Limb (tissue), 2 donors: ENCODE results near the gene SNAP25.

Source experiments
- DNase-seq, 2 donors: peaks; one replicate each; pipeline ENCODE4 v3.0.0-alpha.2; 2016; ENCODE audit errors: extremely low spot score in 2 of 2

Gene SNAP25

GRCh38 chr20:10304471-10305046 lies 85.9 kb downstream of the SNAP25 start:
- no peak for DNase-seq

DNA sequence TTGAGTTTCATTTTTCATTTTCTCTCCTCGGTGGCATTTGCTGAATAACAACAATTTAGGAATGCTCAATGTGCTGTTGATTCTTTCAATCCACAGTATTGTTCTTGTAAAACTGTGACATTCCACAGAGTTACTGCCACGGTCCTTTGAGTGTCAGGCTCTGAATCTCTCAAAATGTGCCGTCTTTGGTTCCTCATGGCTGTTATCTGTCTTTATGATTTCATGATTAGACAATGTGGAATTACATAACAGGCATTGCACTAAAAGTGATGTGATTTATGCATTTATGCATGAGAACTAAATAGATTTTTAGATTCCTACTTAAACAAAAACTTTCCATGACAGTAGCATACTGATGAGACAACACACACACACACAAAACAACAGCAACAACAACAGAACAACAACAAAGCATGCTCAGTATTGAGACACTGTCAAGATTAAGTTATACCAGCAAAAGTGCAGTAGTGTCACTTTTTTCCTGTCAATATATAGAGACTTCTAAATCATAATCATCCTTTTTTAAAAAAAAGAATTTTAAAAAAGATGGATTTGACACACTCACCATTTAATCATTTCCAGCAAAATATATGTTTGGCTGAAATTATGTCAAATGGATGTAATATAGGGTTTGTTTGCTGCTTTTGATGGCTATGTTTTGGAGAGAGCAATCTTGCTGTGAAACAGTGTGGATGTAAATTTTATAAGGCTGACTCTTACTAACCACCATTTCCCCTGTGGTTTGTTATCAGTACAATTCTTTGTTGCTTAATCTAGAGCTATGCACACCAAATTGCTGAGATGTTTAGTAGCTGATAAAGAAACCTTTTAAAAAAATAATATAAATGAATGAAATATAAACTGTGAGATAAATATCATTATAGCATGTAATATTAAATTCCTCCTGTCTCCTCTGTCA lies 88.1 kb downstream of the SNAP25 start:
- no peak for DNase-seq

DNA sequence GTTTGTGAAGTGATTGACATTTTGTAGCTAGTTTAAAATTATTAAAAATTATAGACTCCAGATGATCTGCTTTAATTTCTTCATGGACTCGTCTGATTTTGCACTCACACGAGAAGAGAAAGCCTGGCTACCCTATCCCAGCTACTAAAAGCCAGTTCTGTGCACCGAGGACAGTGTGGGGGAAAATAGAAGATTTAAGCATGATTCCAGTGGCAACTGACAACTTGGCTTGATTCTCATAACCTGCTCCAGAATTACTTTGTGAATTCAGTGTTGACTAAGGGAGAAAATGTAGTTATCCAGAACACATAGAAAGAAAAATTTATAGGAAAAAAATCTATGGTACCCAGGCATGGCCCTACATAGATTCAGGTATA lies 88.7 kb downstream of the SNAP25 start:
- no peak for DNase-seq

DNA sequence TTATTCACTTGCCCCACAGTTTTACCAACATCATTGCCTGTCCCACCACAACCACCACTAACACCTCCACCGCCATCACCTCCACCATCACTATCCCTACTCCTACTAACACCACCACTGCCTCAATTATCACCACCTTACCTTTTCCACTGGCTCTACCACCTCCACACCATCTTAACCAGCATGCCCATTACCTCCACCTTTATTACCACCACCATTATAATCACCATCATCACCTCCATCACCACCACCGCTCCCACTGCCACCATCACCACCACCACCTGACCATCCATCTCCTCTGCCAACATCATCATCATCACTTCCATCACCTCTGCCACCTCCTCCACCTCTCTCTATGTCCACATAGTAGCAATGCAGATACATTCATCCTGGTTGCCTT lies 90.0 kb downstream of the SNAP25 start:
- DNase-seq: no peak

- DNase-seq: no peak
Observed at GRCh38 chr20:10309326-10309725, 90.7 kb downstream of the SNAP25 start.

GRCh38 chr20:10312111-10312510 lies 93.5 kb downstream of the SNAP25 start:
- DNase-seq: no peak

DNA sequence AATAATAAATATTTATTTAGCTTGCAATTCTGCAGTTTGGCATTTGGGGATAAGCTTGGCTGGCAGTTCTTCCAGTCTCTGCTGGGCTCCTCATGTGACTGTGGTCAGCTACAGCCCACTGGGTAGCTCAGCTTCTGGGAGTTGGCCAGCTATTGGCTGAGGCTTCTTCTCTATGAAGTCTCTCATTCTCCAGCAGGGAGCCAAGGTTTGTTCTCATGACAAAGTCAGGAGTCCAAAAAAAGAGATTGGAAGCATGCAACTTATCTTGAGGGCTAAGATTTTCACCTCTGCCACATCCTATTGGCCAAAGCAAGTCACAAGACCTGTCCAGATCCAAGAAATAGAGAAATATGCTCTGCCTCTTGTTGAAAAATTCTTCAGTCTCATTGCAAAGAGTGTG lies 94.6 kb downstream of the SNAP25 start:
- no peak for DNase-seq

DNA sequence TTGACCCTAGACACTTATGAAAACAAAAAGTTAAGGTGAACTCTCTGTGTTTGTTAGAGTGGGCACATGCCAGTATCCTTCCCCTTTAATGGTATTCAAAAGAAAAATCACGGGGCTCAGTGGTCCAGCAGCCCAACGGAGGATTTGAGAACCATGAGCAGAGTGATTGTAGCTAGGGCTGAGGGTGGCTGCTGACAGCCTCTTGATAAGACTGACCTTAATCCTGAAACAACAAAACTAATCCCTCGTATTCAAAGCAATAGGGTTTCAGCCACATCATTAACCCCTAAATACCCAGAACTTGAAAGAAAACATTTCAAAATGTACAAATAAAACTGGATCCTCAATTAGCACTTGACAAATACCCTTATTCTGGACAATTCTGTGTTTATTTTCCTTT lies 95.1 kb downstream of the SNAP25 start:
- no peak for DNase-seq

DNA sequence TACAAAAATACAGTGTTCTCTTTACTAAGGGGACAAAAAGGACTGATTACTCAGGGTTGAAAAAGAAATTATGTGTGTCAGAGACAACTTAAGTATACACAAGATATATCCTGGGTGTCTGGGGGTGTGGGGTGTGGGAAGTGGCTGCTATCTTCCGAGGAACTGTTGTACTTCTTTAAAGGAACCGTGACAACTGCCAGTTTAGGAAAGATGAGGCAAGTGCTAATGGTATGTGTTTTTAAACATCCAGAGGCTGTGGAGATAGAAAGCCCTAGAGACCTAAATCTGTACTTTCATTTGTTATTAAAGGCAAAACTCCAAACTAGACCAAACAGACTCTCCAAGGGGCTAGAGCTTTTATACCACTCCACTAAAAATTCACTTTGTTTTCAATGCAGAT lies 95.6 kb downstream of the SNAP25 start:
- DNase-seq: no peak

- no peak for DNase-seq
Observed at GRCh38 chr20:10315138-10315537, 96.5 kb downstream of the SNAP25 start.

- DNase-seq: no peak
Observed at GRCh38 chr20:10316582-10316981, 98.0 kb downstream of the SNAP25 start.

- DNase-seq: no peak
Observed at GRCh38 chr20:10318291-10319024, 99.8 kb downstream of the SNAP25 start.

DNA sequence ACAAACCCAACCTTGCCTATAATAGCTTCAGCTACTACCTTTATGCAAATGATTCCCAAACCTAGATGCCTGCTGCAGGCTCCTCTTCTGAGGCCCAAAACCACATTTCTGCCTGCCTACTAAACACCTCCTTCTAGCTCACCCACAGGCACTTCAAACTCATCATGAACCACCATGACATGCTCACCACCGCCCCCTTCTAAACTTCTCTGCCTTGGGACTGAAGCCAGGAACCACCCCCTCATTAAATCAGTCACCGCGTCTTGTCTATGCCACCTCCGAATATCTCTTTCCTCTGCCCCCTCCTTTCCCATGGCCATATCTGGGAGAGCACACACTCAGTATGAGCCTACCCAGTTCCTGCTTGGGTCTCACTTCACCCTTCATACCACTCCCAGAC lies 101.2 kb downstream of the SNAP25 start:
- no peak for DNase-seq

DNA sequence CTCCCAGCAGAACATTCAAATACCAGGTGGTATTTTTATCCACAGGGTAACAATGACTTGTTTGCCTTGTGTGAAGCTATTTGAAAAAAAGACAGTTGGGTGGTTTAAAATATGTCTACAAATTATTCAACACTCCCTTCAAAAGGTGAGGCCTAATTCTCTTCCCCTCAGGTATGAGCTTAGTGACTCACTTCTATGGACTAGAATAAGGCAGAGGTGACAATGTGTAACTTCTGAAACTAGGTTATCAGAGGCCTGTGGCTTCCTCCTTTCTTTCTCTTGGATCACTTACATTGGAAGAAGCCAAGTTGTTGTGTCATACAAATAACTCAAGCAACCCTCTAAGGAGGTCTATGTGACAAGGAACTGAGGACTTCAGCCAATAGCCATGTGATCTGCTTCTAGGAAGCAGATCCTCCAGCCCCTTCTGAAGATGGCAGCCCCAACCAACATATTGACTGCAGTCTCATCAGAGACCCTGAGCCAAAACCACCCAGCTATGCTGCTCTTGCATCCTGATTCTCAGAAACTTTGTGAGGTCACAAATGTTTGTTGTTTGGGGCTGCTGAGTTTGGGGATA lies 102.6 kb downstream of the SNAP25 start:
- no peak for DNase-seq

DNA sequence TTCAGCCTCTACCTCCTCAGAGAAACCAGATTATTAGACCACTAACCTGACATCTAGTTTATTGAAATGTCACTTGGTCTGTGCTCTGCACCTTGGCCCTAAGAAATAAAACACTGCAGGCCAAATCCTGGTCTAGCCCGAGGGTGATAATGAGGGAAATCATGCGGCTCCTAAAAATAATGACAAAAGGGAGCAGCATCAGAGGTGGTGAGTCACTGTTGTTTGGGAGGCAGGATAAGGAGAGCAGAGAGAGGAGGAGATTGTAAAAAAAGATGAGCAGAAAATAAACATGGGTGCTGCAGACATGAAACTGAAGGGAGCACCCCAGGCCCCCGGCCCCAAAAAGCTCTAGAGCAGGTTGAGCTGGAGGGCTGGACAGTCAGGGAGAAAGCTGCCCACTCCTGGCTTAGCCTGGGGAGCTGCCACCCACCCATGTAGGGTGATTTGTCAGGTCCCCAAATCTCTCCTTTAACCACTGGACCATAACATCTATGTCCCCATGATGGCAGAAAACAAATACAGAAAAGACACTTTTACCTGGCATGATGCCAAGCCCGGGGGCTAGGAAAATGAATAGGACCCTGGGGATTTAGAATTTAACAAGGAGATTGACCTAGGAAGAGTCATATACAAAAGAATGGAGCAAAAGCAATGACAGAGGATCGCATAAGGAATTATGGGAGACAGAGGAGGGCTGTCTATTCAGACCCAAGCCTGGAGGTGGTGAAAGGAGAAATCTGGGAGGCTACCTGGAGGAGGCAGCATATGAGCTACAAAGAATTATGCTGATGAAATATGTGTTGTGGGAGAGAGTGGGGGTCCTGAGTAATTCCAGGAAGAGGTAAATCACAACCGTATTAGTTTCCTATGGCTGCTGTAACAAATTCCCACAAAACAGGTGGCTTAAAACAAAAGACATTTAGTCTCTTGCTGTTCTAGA lies 103.7 kb downstream of the SNAP25 start:
- no peak for DNase-seq

- no peak for DNase-seq
Observed at GRCh38 chr20:10323729-10324128, 105.1 kb downstream of the SNAP25 start.

GRCh38 chr20:10324198-10324847 lies 105.7 kb downstream of the SNAP25 start:
- no peak for DNase-seq

- DNase-seq: no peak
Observed at GRCh38 chr20:10328897-10329255, 110.2 kb downstream of the SNAP25 start.

DNA sequence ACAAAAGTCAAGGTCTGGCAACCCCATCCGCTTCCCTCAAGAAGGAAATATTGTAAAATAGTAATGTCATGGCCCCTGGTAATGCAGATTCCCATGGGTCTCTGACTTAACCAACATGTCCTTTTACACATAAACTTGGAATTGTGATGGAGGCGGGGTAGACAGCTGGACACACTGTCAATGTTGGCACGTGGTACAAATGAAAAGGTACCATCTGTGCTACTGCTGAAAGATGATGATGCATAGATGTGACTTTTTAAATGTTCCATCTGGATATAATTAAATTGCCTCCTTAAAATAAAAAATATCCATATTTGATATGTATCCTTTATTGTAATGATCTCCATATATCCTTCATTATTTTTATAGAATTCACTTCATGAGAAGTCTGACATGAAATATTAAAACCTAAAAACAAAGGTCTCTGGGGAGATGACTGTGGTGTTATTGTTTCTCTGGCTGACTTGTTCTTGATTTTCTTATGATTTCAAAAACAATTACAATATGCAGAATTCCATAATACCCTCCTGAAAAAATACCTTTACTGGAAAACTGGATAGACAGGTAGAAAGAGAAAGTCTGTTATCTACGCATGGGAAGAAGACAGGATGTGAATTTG lies 110.9 kb downstream of the SNAP25 start:
- DNase-seq: no peak

DNA sequence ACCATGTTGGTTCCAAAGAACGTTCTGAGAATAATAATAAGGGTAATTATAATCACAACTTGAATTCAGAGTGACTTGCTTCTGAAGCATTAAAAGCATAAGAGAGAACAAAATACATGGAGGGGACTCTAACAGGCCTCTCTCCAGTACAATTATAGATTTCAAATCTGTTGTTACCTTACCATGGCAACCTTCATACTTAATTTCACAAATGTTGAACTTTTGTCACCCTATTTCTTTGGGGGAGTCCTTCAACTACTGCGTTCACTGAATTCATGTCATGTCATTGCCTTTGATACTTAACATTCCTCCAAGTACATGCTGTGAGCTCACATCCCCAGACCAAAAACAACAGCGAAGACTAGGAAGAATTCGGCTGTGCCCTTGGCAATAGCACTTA lies 111.4 kb downstream of the SNAP25 start:
- DNase-seq: no peak
